NB4 (cell line): ENCODE data around the gene ASIC2.

ENCODE experiments used
- CTCF ChIP-seq: IDR thresholded peaks from one replicate; pipeline ENCODE4 v1.5.1; 2012; ENCODE audit warnings: low read depth, low read length
- MYC ChIP-seq: IDR thresholded peaks from 2 replicates; pipeline ENCODE4 v1.6.1; 2011; ENCODE audit warnings: low read depth, low read length
- POLR2A ChIP-seq: IDR thresholded peaks from 2 replicates; pipeline ENCODE4 v1.6.1; 2011; ENCODE audit warnings: mild to moderate bottlenecking; ENCODE audit not compliant: insufficient read length; ENCODE audit errors: extremely low read depth

GRCh38 chr17:33120103-33120502 lies 173.0 kb downstream of the ASIC2 start:
- no peak for TF ChIP-seq CTCF
- no peak for TF ChIP-seq POLR2A
- no peak for TF ChIP-seq MYC
